Effector CD8-positive, alpha-beta T cell (primary cell): ENCODE measurements around the gene ZNF672.
"Not testable (repeated sequence)": the region's sequence is repeated elsewhere in the genome, so short reads cannot be mapped to it uniquely, and the experiment has no call there.

Experiments
- DNase-seq: peaks from one replicate; lab custom pipeline; 2025; lab: John Stamatoyannopoulos, UW
- total RNA-seq, 4 experiments: gene quantifications; one replicate each; lab custom pipeline; 2026; lab: John Stamatoyannopoulos, UW

ZNF672 gene
- 47.9 to 55.4 (median 52.5) reads per million in 4 experiments for total RNA-seq

DNA sequence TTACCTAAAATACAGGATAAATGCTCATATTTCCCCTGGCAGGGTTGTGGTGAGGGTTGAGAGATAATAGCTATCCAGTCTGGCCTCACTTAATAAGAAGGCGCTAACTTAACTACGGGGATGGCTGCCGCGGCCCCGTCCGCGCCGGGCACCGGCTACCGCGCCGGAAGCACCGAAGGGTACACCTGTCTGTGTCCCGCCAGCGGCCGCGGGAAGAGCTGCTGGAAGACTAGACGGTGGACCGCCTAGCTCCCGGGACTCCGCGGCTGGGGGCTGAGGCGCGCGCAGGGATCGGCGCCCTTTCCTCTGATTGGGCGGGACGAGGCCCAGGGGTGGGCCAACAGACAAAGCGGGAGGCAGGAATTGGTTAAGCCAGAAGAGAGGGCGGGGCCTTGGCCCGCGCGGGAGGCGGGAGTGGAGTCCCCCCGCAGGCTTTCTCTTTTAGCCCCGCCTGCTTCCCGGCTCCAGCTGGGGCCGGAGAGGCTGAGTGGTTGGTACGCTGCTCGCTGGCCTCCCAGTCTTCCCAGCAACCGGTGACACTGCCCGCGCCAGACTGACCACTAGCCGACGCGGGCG, at the start of gene ZNF672:
Gene ZNF672 (plus strand): TSS at position 444 of the 576 bp plus-strand sequence. CDS start 9,051 bp downstream, outside the sequence.
- DNase-seq = peak; percentile 92

DNA sequence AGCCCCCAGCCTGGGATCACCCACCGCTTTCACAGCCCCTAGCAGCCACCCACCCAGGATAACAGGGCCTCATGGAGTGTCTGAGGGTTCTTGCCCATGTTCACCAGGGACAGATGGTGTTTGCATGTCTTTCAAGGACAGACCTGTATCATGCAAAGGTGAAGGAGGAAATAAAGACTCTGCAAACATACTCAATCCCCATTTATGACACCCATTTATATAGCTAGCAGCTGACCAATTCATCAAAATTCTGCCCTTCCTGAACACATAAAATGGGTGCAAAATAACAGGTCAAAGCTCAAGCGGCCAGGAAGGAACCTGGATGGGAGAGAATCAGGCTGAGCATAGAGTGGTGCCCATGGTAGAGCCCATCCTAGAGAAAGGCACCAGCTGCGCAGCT, 49.7 kb upstream of the ZNF672 start:
- DNase-seq = no peak

- not testable (repeated sequence) for DNase-seq
Observed at GRCh38 chr1:248789337-248789736, 48.7 kb upstream of the ZNF672 start.

GRCh38 chr1:248790456-248790855, 47.6 kb upstream of the ZNF672 start:
- no peak for DNase-seq

- DNase-seq = no peak
Observed at GRCh38 chr1:248791010-248791409, 47.0 kb upstream of the ZNF672 start.

DNA sequence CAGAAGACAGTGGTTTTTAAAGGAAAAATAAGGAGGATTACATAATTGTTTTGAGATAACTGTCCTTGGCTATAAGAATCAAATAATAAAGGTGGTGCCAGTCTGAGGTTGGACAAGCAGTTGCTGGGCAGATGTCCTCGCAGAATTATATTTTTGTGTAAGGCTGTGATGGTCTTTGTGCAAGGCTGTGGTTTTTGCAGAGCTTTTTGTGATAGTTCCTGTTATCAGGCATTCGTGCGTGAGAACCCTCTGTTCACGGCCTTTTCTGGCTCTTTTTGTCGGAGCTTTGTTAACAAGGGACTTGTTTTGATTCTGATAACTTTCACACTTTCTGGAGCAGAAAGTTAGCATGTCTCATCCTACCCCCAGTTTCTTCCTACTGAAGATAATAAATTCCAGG, 45.7 kb upstream of the ZNF672 start:
- DNase-seq = no peak

DNA sequence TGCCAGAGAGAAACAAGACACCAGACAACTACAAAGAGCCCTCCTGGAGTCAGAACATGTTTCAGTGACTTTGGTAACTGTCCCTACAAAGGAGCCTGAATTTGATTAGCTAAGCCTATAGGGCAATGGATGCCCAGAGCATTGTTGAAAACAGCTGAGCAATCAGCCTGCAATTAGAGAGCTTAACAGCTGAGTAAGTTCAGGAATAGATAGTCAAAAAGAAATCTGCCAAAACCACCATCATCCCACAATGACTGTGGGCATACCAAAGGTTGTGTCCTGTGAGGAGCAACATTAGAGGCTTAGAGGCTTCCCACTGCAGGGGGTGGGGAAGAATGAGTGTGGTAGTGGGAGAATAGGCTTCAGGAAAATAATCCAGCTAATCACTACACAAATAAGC, 44.4 kb upstream of the ZNF672 start:
- no peak for DNase-seq

DNA sequence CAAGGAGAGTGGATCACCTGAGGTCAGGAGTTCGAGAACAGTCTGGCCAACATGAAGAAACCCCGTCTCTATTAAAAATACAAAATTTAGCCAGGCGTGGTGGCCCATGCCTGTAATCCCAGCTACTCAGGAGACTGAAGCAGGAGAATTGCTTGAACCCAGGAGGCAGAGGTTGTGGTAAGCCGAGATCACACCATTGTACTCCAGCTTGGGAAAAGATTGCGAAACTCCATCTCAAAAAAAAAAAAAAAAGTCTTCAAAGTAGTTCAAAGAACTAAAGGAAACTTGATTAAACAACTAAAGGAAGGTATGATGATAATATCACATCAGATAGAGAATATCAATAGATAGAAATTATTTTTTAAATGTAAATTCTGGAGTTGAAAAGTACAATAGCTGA, 43.4 kb upstream of the ZNF672 start:
- DNase-seq = not testable (repeated sequence)

DNA sequence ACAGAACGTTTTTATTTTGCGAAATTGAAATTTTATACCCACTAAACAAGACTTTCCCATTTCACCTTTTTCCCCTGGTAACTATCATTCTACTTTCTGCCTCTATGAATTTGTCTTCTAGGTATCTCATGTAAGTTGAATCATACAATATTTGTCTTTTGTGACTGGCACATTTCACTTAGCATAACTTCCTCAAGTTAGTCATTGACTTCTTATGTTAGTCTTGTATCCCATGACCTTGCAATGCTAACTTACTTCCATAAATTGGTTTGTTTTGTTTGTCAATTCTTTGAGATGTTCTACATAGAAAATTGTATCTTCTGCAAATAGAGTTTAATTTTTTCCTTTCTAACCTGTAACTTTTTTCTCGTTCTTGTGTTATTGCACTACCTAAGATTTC, 39.2 kb upstream of the ZNF672 start:
- no peak for DNase-seq

- no peak for DNase-seq
Observed at GRCh38 chr1:248800459-248800858, 37.6 kb upstream of the ZNF672 start.

DNA sequence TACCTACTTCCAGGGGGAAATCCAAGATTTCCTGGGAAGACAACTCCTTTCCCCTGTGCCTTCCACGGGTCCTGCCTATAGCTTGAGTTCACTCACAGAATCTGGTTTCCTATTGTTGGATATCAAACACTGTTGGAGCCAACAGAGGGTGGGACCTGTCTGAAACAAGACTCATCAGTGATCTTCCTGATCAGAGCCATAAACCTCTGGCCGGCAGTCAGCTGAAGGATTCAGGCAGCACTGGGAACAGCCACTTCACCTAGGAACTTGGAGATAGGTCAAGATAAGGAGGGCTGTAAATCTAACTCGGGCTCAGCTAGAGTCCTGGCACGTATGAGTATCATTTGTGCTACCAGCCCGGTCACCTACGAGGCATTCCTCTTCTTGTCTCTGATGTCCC, 35.6 kb upstream of the ZNF672 start:
- DNase-seq = no peak

DNA sequence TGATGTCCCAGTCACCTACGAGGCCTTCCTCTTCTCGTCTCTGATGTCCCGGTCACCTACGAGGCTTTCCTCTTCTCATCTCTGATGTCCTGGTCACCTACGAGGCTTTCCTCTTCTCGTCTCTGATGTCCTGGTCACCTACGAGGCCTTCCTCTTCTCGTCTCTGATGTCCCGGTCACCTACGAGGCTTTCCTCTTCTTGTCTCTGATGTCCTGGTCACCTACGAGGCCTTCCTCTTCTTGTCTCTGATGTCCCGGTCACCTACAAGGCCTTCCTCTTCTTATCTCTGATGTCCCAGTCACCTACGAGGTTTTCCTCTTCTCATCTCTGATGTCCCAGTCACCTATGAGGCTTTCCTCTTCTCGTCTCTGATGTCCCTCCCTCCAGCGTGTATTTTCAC, 34.5 kb upstream of the ZNF672 start:
- not testable (repeated sequence) for DNase-seq

- no peak for DNase-seq
Observed at GRCh38 chr1:248804771-248805681, 33.0 kb upstream of the ZNF672 start.

- no peak for DNase-seq
Observed at GRCh38 chr1:248805876-248806275, 32.1 kb upstream of the ZNF672 start.

DNA sequence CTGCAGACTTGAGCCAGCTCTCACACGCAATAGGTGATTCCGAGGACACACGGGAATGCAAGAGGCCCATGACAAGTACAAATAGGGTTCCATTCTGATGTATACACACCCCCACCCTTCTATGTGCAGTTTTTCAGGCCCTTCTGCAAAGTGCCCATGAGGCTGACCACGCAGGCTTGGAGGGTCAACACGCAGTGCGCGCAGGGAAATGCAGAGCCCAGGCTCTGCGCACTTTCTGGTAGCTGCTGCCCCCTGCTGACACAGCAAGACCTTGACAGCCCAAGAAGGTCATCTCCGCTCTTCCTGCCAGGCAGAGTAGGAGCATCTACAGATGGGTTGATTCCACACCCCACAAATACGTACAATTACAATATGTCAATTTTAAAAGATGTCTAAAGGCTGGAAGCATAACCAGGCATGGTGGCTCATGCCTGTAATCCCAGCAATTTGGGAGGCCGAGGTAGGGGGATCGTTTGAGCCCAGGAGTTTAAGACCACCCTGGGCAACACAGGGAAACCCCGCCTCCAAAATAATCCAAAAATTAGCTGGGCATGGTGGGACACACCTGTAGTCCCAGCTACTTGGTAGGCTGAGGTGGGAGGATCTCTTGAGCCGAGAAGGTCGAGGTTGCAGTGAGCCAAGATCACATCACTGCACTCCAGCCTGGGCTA, 30.8 kb upstream of the ZNF672 start:
- DNase-seq = peak; percentile 37

GRCh38 chr1:248808876-248809275, 29.1 kb upstream of the ZNF672 start:
- DNase-seq = no peak

DNA sequence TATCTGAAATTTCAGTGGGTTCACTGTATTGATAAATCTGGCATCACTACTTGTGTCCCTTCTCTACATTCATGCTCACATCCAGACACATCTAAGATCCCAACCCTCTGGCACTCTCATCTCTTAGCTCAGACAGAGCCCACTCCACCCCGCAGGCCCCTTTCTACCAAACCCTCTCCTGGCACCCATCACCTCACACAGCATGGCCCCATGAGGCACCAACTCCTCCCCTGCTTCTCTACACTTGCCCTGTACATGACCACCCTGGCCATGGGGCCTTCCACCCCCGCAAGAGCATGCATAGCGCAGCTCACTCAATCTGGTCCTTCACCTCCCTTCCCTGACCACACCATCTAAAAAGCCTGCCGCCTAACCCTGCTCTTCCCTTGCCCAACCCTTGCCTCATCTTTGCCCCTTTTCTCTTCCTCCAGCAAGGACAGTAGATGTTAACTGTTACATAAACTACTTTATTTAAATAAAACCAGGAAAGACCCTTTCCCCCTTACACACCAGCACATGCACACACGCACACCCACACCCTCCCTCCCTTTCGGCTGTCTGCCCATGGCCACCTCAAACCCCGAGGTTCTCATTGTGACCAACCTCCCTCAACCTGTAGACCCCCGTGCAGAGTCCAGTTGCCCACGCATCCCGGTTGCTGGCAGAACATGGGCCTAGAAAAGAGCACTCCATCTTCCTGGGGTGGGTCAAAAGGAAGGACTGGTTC, 27.9 kb upstream of the ZNF672 start:
- DNase-seq = no peak

DNA sequence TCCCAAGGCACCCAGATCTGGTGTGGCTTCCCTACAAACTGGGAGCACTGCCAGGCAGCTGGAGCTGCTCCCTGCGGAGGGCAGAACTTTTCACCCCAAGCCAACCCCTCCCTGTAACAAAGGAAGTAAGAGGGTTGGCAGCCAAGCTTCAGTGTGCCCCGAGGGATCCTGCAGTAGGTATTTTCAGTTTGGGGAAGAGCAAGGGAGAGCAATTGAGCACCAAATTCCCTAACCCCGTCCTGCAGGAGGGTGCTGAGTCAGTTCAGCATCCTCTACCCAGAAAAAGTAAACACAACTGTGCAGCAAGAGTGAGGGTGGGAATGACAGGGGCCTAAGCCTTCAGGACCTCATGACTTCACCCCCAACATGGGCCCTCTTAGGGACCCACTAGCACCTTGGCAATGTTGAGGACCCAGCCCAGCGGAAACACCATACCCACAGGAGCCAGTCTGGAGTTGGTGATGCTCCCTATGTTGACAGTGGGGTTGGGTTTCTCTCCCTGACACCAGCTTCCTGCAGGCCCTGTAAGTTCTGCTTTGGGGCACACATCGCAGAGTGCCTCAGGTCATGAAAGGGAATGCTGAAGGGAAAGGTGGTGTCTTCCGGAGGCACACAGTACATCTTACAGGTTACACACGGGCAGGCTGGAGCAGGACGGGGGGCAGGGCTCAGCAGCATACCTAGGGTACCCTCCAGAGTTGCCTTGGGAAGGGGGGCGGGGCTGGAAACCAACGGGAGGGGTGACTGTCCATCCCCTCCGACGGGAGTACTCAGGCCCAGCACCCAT, 27.1 kb upstream of the ZNF672 start:
- DNase-seq = no peak

DNA sequence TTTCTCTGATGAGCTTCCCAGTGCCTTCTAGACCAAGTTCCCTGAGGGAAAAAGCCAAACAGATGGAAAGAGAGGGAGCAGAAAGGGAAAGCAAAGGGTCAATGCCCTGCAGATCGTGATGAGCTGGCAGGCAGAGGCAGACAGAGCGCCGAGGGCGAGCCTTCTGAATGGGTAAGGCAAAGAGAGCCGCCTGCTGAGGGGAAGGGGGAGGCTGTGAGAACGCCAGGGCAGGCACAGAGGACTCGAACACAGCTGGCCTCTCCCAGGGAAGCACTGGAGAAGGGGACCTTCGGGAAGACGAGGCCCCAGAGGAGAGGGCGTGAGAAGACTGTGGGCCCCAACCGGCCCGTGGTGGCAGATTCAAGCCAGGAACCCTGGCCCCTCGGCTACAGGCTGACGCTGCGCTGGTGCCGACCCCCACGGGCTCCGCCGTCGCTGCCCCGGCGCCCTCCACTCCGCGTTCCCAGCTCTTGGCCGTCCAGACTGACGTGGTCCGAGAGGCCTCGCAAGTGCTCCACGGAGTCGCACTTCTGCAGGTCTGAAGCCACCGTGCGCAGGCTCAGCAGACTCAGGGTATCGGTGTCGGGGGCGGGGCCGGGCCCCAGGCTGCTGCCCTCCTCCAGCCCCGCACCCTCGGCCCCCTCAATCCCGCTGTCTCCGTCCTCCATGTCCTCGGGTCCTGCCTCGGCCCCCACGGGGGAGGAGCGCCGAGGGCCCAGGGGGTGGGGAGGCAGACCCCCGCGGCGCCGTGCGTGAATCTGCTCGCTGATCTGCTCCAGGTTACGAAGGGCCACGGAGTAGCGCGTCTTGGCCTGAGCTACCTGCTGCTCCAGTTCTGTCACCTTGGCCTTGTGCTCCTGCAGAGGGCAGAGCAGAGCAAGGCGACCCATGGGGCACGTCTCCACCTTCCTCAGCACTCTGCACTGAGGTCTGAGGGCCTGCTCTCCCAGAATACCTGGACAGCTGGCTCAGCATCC, 26.2 kb upstream of the ZNF672 start:
- no peak for DNase-seq
